ENCODE results near the gene GPR157.
A peak's percentile ranks its signal among the peaks of the same experiment; 100 is the strongest.

GPR157 gene

GRCh38 chr1:9119745-9120144 lies 9.2 kb downstream of the GPR157 start:
- H3K4me3 ChIP-seq: no peak overlapping the region
- no peaks in the 10 kb centered on the region for H3K27me3 ChIP-seq (ENCODE audit: low read depth)
- no peaks in the 10 kb centered on the region for H3K36me3 ChIP-seq (replicated peaks)
- H3K9me3 ChIP-seq: no peaks in the 10 kb centered on the region
- DNase-seq (ENCODE audit: low spot score in 2 of 2): no peak
- H3K4me1 ChIP-seq: no peaks in the 10 kb centered on the region
- in situ Hi-C loops (cut with MboI; ENCODE audit: low sequenced_read_pairs): loop anchor here (10.0 to 25.0 kb wide), 2 partner anchors 75 to 368 kb away; no protein-coding TSS in a partner anchor

- no peaks in the 10 kb centered on the region for H3K9me3 ChIP-seq
- no peak for DNase-seq (ENCODE audit: low spot score in 2 of 2)
- no peaks in the 10 kb centered on the region for H3K27me3 ChIP-seq (ENCODE audit: low read depth)
- H3K4me1 ChIP-seq: no peaks in the 10 kb centered on the region
- H3K36me3 ChIP-seq (replicated peaks): no peaks in the 10 kb centered on the region
- no peak overlapping the region for H3K4me3 ChIP-seq
- in situ Hi-C loops (cut with MboI; ENCODE audit: low sequenced_read_pairs): loop anchor here (10.0 to 25.0 kb wide), 2 partner anchors 77 to 369 kb away; no protein-coding TSS in a partner anchor
Measured at GRCh38 chr1:9118186-9118585, 10.7 kb downstream of the GPR157 start.

- no peaks in the 10 kb centered on the region for H3K27me3 ChIP-seq (ENCODE audit: low read depth)
- no peaks in the 10 kb centered on the region for H3K9me3 ChIP-seq
- in situ Hi-C loops (cut with MboI; ENCODE audit: low sequenced_read_pairs): loop anchor here (10.0 to 25.0 kb wide), 2 partner anchors 79 to 372 kb away; no protein-coding TSS in a partner anchor
- no peak for DNase-seq (ENCODE audit: low spot score in 2 of 2)
- peaks cover 2% of the 10 kb centered on the region; the same call in 1 of the 2 replicates for H3K4me1 ChIP-seq
- peaks cover 3% of the 10 kb centered on the region; the same call in 1 of the 2 replicates for H3K36me3 ChIP-seq (replicated peaks)
- no peak overlapping the region for H3K4me3 ChIP-seq
Measured at GRCh38 chr1:9115351-9116205, 13.3 kb downstream of the GPR157 start.

- peaks cover 3% of the 10 kb centered on the region for H3K36me3 ChIP-seq (replicated peaks)
- H3K9me3 ChIP-seq: no peaks in the 10 kb centered on the region
- in situ Hi-C loops (cut with MboI; ENCODE audit: low sequenced_read_pairs): loop anchor here (10.0 to 25.0 kb wide), 2 partner anchors 82 to 374 kb away; no protein-coding TSS in a partner anchor
- H3K4me1 ChIP-seq: peaks cover 2% of the 10 kb centered on the region; the same call in 1 of the 2 replicates
- no peaks in the 10 kb centered on the region for H3K27me3 ChIP-seq (ENCODE audit: low read depth)
- no peak for DNase-seq (ENCODE audit: low spot score in 2 of 2)
- no peak overlapping the region for H3K4me3 ChIP-seq
Measured at GRCh38 chr1:9112961-9113880, 15.7 kb downstream of the GPR157 start.

GRCh38 chr1:9111957-9112356 lies 16.9 kb downstream of the GPR157 start:
- Histone ChIP-seq H3K27me3 (ENCODE audit: low read depth) (no peaks in the 10 kb centered on the region), H3K4me3 (no peak overlapping the region), H3K9me3 (no peaks in the 10 kb centered on the region), H3K36me3 (replicated peaks) (peaks cover 3% of the 10 kb centered on the region), H3K4me1 (peaks cover 2% of the 10 kb centered on the region; the same call in 1 of the 2 replicates)
- in situ Hi-C loops (cut with MboI; ENCODE audit: low sequenced_read_pairs): loop anchor here (10.0 to 25.0 kb wide), 2 partner anchors 83 to 375 kb away; no protein-coding TSS in a partner anchor
- DNase-seq (ENCODE audit: low spot score in 2 of 2): no peak

GRCh38 chr1:9111357-9111691 lies 17.6 kb downstream of the GPR157 start:
- H3K9me3 ChIP-seq: no peaks in the 10 kb centered on the region
- peaks cover 2% of the 10 kb centered on the region; the same call in 1 of the 2 replicates for H3K4me1 ChIP-seq
- no peak for DNase-seq (ENCODE audit: low spot score in 2 of 2)
- in situ Hi-C loops (cut with MboI; ENCODE audit: low sequenced_read_pairs): loop anchor here (10.0 to 25.0 kb wide), 2 partner anchors 83 to 376 kb away; no protein-coding TSS in a partner anchor
- H3K4me3 ChIP-seq: no peak overlapping the region
- H3K36me3 ChIP-seq (replicated peaks): peaks cover 3% of the 10 kb centered on the region
- H3K27me3 ChIP-seq (ENCODE audit: low read depth): no peaks in the 10 kb centered on the region

- no peaks in the 10 kb centered on the region for H3K9me3 ChIP-seq
- H3K27me3 ChIP-seq (ENCODE audit: low read depth): no peaks in the 10 kb centered on the region
- in situ Hi-C loops (cut with MboI; ENCODE audit: low sequenced_read_pairs): loop anchor here (10.0 to 25.0 kb wide), 2 partner anchors 84 to 376 kb away; no protein-coding TSS in a partner anchor
- H3K4me1 ChIP-seq: peaks cover 2% of the 10 kb centered on the region; the same call in 1 of the 2 replicates
- peak; percentile 69 to 97 for DNase-seq (ENCODE audit: low spot score in 2 of 2)
- H3K4me3 ChIP-seq: no peak overlapping the region
- H3K36me3 ChIP-seq (replicated peaks): peaks cover 3% of the 10 kb centered on the region
Measured at GRCh38 chr1:9110669-9111356, 18.1 kb downstream of the GPR157 start.

GRCh38 chr1:9108056-9108665 lies 20.7 kb downstream of the GPR157 start:
- H3K9me3 ChIP-seq: no peaks in the 10 kb centered on the region
- DNase-seq (ENCODE audit: low spot score in 2 of 2): no peak
- no peak overlapping the region for H3K4me3 ChIP-seq
- no peaks in the 10 kb centered on the region for H3K27me3 ChIP-seq (ENCODE audit: low read depth)
- peaks cover 9% of the 10 kb centered on the region for H3K36me3 ChIP-seq (replicated peaks)
- peaks cover 2% of the 10 kb centered on the region; the same call in 1 of the 2 replicates for H3K4me1 ChIP-seq
- in situ Hi-C loops (cut with MboI; ENCODE audit: low sequenced_read_pairs): loop anchor here (5.0 to 25.0 kb wide), 3 partner anchors 101 to 379 kb away; no protein-coding TSS in a partner anchor

GRCh38 chr1:9107136-9107535 lies 21.8 kb downstream of the GPR157 start:
- in situ Hi-C loops (cut with MboI; ENCODE audit: low sequenced_read_pairs): loop anchor here (5.0 to 25.0 kb wide), 3 partner anchors 100 to 380 kb away; no protein-coding TSS in a partner anchor
- Histone ChIP-seq H3K9me3 (no peaks in the 10 kb centered on the region), H3K4me1 (peaks cover 2% of the 10 kb centered on the region; the same call in 1 of the 2 replicates), H3K36me3 (replicated peaks) (peaks cover 9% of the 10 kb centered on the region), H3K27me3 (ENCODE audit: low read depth) (no peaks in the 10 kb centered on the region), H3K4me3 (no peak overlapping the region)
- DNase-seq (ENCODE audit: low spot score in 2 of 2): no peak

- in situ Hi-C loops (cut with MboI; ENCODE audit: low sequenced_read_pairs): loop anchor here (5.0 to 25.0 kb wide), 3 partner anchors 99 to 381 kb away; no protein-coding TSS in a partner anchor
- Histone ChIP-seq H3K4me3 (no peak overlapping the region), H3K4me1 (peaks cover 2% of the 10 kb centered on the region; the same call in 1 of the 2 replicates), H3K27me3 (ENCODE audit: low read depth) (no peaks in the 10 kb centered on the region), H3K9me3 (no peaks in the 10 kb centered on the region), H3K36me3 (replicated peaks) (peaks cover 9% of the 10 kb centered on the region)
- DNase-seq (ENCODE audit: low spot score in 2 of 2): no peak
Measured at GRCh38 chr1:9106286-9106685, 22.6 kb downstream of the GPR157 start.

GRCh38 chr1:9105336-9105867 lies 23.5 kb downstream of the GPR157 start:
- Histone ChIP-seq H3K4me3 (no peak overlapping the region), H3K27me3 (ENCODE audit: low read depth) (no peaks in the 10 kb centered on the region), H3K36me3 (replicated peaks) (peaks cover 7% of the 10 kb centered on the region), H3K4me1 (no peaks in the 10 kb centered on the region), H3K9me3 (no peaks in the 10 kb centered on the region)
- DNase-seq (ENCODE audit: low spot score in 2 of 2): no peak
- in situ Hi-C loops (cut with MboI; ENCODE audit: low sequenced_read_pairs): loop anchor here (5.0 to 25.0 kb wide), 3 partner anchors 98 to 382 kb away; no protein-coding TSS in a partner anchor

- Histone ChIP-seq H3K4me3 (no peak overlapping the region), H3K4me1 (no peaks in the 10 kb centered on the region), H3K27me3 (ENCODE audit: low read depth) (no peaks in the 10 kb centered on the region), H3K9me3 (no peaks in the 10 kb centered on the region), H3K36me3 (replicated peaks) (peaks cover 7% of the 10 kb centered on the region)
- peak; percentile 37 to 70 for DNase-seq (ENCODE audit: low spot score in 2 of 2)
- in situ Hi-C loops (cut with MboI; ENCODE audit: low sequenced_read_pairs): loop anchor here (25.0 kb wide), 1 partner anchor 386 kb away; no protein-coding TSS in a partner anchor
Measured at GRCh38 chr1:9101510-9102146, 27.3 kb downstream of the GPR157 start.
